Mesothelial cell of epicardium (in vitro differentiated cells): Measurements from ENCODE around the gene MRPL28. TPM values are rescaled to one million over a fixed set of nuclear protein-coding genes. Genes with fewer than 3 reads are reported as not detected.

Experiments used
- DNase-seq, 2 experiments: peaks; one replicate each; pipeline ENCODE4 v3.0.0; 2021; ENCODE audit warnings: low spot score in 2 of 2; ENCODE audit not compliant: unreplicated experiment in 2 of 2
- H3K27ac Mint-ChIP-seq: 2 replicates; pipeline ENCODE4 v1.8.0; 2021; ENCODE audit warnings: mixed read lengths
- H3K27me3 Mint-ChIP-seq: 2 replicates; pipeline ENCODE4 v1.8.0; 2021; ENCODE audit warnings: low read depth, mixed read lengths
- H3K36me3 Mint-ChIP-seq: 2 replicates; pipeline ENCODE4 v1.8.0; 2021; ENCODE audit warnings: mixed read lengths
- H3K4me1 Mint-ChIP-seq: 2 replicates; pipeline ENCODE4 v1.8.0; 2021; ENCODE audit warnings: mixed read lengths
- H3K4me3 Mint-ChIP-seq: 2 replicates; pipeline ENCODE4 v1.8.0; 2021; ENCODE audit warnings: mild to moderate bottlenecking, moderate library complexity, mixed read lengths
- H3K9me3 Mint-ChIP-seq: 2 replicates; pipeline ENCODE4 v1.8.0; 2021; ENCODE audit warnings: mixed read lengths
- CTCF ChIP-seq: fragments of 200-600 bp; sonication (generic); IDR thresholded peaks from one replicate; pipeline ENCODE4 v1.5.0; 2021; ENCODE audit warnings: antibody characterized with exemption; ENCODE audit not compliant: unreplicated experiment
- total RNA-seq: library from RNA; stranded (reverse); gene quantifications from 3 replicates; pipeline ENCODE4 v1.2.1, GENCODE V29; 2021

The MRPL28 gene
- total RNA-seq, 1 donor from 2014 or later: 75.3 TPM

DNA sequence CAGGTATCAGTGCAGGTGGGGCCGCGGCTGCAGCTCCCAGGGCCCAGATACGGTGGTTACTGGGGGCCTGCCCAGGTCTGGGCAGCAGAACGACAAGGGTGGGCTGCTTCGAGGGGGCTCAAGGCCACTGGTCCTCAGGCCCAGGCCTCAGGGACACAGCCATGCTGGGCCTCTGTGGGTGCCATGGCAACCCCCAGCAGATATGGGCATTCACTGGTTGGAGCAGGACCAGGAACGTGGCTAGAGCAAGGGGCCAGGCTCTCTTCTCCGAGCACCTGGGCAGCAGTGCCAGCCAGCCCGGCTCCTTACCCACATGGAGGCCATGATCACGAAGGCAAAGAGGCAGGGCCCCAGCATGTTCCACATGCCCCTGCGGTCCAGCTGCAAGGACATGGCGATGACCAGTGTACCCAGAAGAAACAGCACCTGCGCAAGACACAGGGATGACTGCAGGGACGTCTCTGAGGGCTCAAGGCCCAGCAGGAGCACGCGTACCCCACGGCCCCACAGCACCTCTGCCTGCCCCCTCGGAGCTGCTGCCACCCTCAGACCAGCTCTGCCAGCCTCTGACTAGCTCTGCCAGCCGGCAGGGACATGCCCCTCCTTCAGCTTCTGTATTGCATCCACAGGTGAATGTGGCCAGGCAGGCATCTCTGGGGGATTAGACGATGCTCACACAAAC lies 2.1 kb upstream of the MRPL28 start:
- Mint-ChIP-seq H3K4me3 (no peak overlapping the region), H3K4me1 (peaks cover 10% of the 10 kb centered on the region), H3K36me3 (no peaks in the 10 kb centered on the region), H3K9me3 (no peaks in the 10 kb centered on the region), H3K27me3 (no peaks in the 10 kb centered on the region), H3K27ac (no peak overlapping the region)
- no peak for TF ChIP-seq CTCF
- DNase-seq: no peak

DNA sequence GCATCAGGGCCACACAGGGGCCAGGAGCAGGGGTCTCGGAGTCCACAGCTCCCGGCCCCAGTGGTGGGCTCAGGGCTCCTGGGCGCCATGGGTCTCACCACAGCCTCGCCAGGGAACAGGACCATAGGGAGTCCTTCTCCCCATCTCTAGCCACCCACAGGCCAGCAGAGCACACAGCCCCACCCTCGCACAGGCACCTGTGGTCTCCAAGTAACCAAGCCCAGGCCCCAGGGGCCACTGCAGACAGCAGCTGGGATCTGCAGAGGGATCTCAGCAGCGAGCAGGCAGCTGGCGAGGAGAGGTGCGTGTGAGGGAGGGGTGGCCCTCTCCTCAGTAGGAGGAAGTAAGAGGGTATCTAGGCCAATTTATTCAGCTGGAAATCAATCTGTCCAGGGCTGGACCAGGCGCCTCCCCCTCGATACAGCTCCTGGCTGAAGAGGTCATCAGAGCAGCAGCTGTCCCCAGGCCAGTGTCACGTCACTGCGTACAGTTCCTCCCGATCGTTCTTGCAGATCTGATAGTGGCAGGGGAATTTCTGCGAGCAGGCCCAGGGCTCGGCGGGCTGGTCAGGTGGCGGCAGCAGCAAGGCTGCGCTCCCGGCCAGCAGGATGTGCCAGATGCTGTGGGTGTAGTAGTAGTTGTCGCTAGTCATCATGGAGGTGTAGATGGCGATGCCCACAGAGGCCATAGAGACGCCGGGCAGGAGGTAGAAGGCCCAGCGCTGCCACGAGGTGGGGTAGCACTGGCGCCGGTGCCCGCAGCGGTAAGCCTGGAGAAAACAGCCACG lies 1.4 kb upstream of the MRPL28 start:
- TF ChIP-seq CTCF: no peak
- Mint-ChIP-seq H3K4me3 (peak overlapping the region; percentile 28), H3K36me3 (peaks cover 3% of the 10 kb centered on the region), H3K27ac (no peak overlapping the region), H3K27me3 (no peaks in the 10 kb centered on the region), H3K4me1 (peaks cover 10% of the 10 kb centered on the region), H3K9me3 (no peaks in the 10 kb centered on the region)
- DNase-seq: no peak

- Mint-ChIP-seq H3K27ac (peak overlapping the region; percentile 96), H3K36me3 (peaks cover 3% of the 10 kb centered on the region), H3K27me3 (no peaks in the 10 kb centered on the region), H3K9me3 (no peaks in the 10 kb centered on the region), H3K4me3 (peak overlapping the region; percentile 91), H3K4me1 (peaks cover 10% of the 10 kb centered on the region)
- TF ChIP-seq CTCF: no peak
- DNase-seq: no peak
Measured at GRCh38 chr16:370979-371514, 709 bp upstream of the MRPL28 start.

GRCh38 chr16:369866-370436 lies 387 bp downstream of the MRPL28 start:
- Mint-ChIP-seq H3K9me3 (no peaks in the 10 kb centered on the region), H3K27ac (no peak overlapping the region), H3K4me3 (peak overlapping the region; percentile 64), H3K27me3 (no peaks in the 10 kb centered on the region), H3K36me3 (peaks cover 3% of the 10 kb centered on the region), H3K4me1 (peaks cover 10% of the 10 kb centered on the region)
- TF ChIP-seq CTCF: no peak
- no peak for DNase-seq

DNA sequence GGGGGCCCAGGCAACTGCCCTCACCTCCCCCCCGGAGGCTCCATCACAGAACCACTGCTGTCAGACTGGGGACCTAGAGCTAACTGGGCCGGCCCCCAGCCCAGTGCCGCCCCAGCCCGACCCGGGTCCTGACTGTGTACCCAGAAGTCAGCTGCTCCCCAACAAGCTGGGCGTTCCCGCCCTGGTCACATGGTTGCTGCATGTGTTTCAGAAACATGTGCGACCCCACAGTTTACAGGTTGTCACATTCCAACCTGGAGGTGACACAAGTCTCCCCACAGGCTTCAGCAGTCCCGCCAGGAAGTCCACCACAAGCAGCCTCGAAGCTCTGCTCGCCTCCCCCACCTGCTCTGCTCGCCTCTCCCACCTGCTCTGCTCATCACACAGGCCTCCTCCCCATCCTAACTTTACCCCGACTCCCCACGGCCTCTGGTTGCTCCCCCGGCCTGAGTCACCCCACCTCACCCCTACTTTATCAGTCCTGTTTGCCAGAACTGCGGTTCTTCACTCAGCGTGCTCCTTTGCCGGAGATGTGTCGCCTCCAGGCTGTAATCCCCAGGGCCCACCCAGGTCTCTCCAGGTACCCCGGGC lies 968 bp downstream of the MRPL28 start:
- no peaks in the 10 kb centered on the region for H3K27me3 Mint-ChIP-seq
- peaks cover 3% of the 10 kb centered on the region for H3K36me3 Mint-ChIP-seq
- DNase-seq: no peak
- peak overlapping the region; percentile 64 for H3K4me3 Mint-ChIP-seq
- peaks cover 10% of the 10 kb centered on the region for H3K4me1 Mint-ChIP-seq
- H3K9me3 Mint-ChIP-seq: no peaks in the 10 kb centered on the region
- no peak overlapping the region for H3K27ac Mint-ChIP-seq
- TF ChIP-seq CTCF: no peak
